Prostate gland (tissue), 2 donors: ENCODE results near the gene HTR1D.

Experiments used
- CTCF ChIP-seq, 4 experiments: fragments of 200-600 bp in 2 of 4; fragments of 450-650 bp in 2 of 4; sonication (generic) in 2 of 4; IDR thresholded peaks; 1 replicate in 3 of 4; 2 replicates in 1 of 4; pipeline ENCODE4 v1.5.1; 2016 to 2019; ENCODE audit warnings: antibody characterized with exemption in 4 of 4, mild to moderate bottlenecking in 2 of 4, moderate library complexity in 2 of 4
- POLR2A ChIP-seq: fragments of 450-650 bp; IDR thresholded peaks from one replicate; pipeline ENCODE4 v1.6.1; 2016; ENCODE audit warnings: antibody characterized with exemption, mild to moderate bottlenecking
- POLR2AphosphoS5 ChIP-seq: sonication (generic); formaldehyde crosslinking; IDR thresholded peaks from one replicate; pipeline ENCODE4 v1.6.1; 2017; ENCODE audit warnings: antibody characterized with exemption

GRCh38 chr1:23215751-23216449 is 1.4 kb downstream of the HTR1D start:
- TF ChIP-seq CTCF (IDR thresholded peaks at IDR 0.05) (no peak), POLR2AphosphoS5 (no peak), POLR2A (no peak)
